Transverse colon (tissue), 4 donors: ENCODE data around the gene CHMP4A.

ENCODE experiments used
- POLR2A ChIP-seq: fragments of 450-650 bp; IDR thresholded peaks from one replicate; pipeline ENCODE4 v1.6.1; 2016; ENCODE audit warnings: antibody characterized with exemption, mild to moderate bottlenecking, moderate library complexity
- POLR2AphosphoS5 ChIP-seq, 3 donors: sonication (generic); formaldehyde crosslinking; IDR thresholded peaks; one replicate each; pipeline ENCODE4 v1.6.1; 2016; ENCODE audit warnings: antibody characterized with exemption in 3 of 3
- TF ChIP-seq, protein P1 (sequence below), 5 experiments: fragments of 200-600 bp in 3 of 5; fragments of 450-650 bp in 2 of 5; sonication (generic) in 3 of 5; IDR thresholded peaks; 1 replicate in 2 of 5; 2 replicates in 3 of 5; pipeline ENCODE4 v1.5.1; 2016 to 2017; ENCODE audit warnings: antibody characterized with exemption in 5 of 5, inconsistent platforms in 3 of 5, mild to moderate bottlenecking in 2 of 5, moderate library complexity in 1 of 5

DNA sequence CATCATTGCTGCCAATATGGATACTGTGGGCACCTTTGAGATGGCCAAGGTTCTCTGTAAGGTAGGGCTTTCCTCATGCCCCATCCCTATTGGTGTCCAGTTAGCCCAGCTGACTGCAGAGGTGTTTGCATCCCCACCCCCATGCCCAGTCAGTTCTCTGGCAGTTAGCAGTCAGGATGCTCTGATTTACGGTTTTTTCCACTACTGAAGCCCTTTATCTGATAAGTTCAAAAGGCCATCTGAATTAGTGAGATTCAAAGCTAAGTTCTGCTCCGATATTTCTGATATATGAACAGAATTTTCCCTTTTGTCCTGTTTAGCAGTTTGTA lies 20.2 kb upstream of the CHMP4A start:
- no peak for TF ChIP-seq POLR2AphosphoS5 (IDR thresholded peaks at IDR 0.05)
- TF ChIP-seq, protein P1, sequence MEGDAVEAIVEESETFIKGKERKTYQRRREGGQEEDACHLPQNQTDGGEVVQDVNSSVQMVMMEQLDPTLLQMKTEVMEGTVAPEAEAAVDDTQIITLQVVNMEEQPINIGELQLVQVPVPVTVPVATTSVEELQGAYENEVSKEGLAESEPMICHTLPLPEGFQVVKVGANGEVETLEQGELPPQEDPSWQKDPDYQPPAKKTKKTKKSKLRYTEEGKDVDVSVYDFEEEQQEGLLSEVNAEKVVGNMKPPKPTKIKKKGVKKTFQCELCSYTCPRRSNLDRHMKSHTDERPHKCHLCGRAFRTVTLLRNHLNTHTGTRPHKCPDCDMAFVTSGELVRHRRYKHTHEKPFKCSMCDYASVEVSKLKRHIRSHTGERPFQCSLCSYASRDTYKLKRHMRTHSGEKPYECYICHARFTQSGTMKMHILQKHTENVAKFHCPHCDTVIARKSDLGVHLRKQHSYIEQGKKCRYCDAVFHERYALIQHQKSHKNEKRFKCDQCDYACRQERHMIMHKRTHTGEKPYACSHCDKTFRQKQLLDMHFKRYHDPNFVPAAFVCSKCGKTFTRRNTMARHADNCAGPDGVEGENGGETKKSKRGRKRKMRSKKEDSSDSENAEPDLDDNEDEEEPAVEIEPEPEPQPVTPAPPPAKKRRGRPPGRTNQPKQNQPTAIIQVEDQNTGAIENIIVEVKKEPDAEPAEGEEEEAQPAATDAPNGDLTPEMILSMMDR (IDR thresholded peaks at IDR 0.05): no peak
- no peak for TF ChIP-seq POLR2A
